RWPE2 (cell line): ENCODE measurements around the gene SPATA2L.

Source experiments
- ATAC-seq: fragments of 200-7000 bp; cut with Tn5 transposase; 3 replicates; pipeline ENCODE4 v1.9.1; 2021; ENCODE audit warnings: low read depth
- DNase-seq: peaks from one replicate; pipeline ENCODE4 v3.0.0-alpha.2; 2020; ENCODE audit warnings: low spot score
- H3K27ac ChIP-seq: fragments of 450-650 bp; 2 replicates; pipeline ENCODE4 v1.5.1; 2017; ENCODE audit warnings: mild to moderate bottlenecking; ENCODE audit not compliant: poor library complexity, severe bottlenecking
- H3K27me3 ChIP-seq: fragments of 250-450 bp; sonication (Bioruptor Pico); 2 replicates; pipeline ENCODE4 v1.5.1; 2021; ENCODE audit warnings: mild to moderate bottlenecking, moderate library complexity; ENCODE audit not compliant: insufficient read depth, poor library complexity, severe bottlenecking
- H3K36me3 ChIP-seq: fragments of 250-450 bp; sonication (Bioruptor Pico); 2 replicates; pipeline ENCODE4 v1.5.1; 2020; ENCODE audit warnings: low read depth, mild to moderate bottlenecking, moderate library complexity
- H3K4me1 ChIP-seq: fragments of 250-450 bp; sonication (Bioruptor Pico); 2 replicates; pipeline ENCODE4 v1.5.1; 2021; ENCODE audit warnings: mild to moderate bottlenecking, moderate library complexity; ENCODE audit not compliant: insufficient read depth, poor library complexity, severe bottlenecking
- H3K4me3 ChIP-seq: fragments of 250-450 bp; sonication (Bioruptor Pico); 2 replicates; pipeline ENCODE4 v1.5.1; 2021; ENCODE audit warnings: mild to moderate bottlenecking, moderate library complexity; ENCODE audit not compliant: severe bottlenecking
- H3K9me3 ChIP-seq: fragments of 250-450 bp; sonication (Bioruptor Pico); 2 replicates; pipeline ENCODE4 v1.5.1; 2021; ENCODE audit warnings: mild to moderate bottlenecking, moderate library complexity; ENCODE audit not compliant: severe bottlenecking
- TF ChIP-seq, protein P1 (sequence below): fragments of 450-650 bp; IDR thresholded peaks from one replicate; pipeline ENCODE4 v1.5.1; 2017; ENCODE audit warnings: mild to moderate bottlenecking, moderate library complexity; ENCODE audit not compliant: poor library complexity, severe bottlenecking

The SPATA2L gene

GRCh38 chr16:89646906-89647305 lies 54.6 kb downstream of the SPATA2L start:
- Histone ChIP-seq H3K36me3 (peaks cover 24% of the 10 kb centered on the region), H3K9me3 (no peaks in the 10 kb centered on the region), H3K4me1 (peaks cover 4% of the 10 kb centered on the region), H3K27me3 (no peaks in the 10 kb centered on the region), H3K4me3 (no peak overlapping the region), H3K27ac (no peak overlapping the region)
- DNase-seq (peak; percentile 93), ATAC-seq (peak; percentile 75)
- TF ChIP-seq, protein P1, sequence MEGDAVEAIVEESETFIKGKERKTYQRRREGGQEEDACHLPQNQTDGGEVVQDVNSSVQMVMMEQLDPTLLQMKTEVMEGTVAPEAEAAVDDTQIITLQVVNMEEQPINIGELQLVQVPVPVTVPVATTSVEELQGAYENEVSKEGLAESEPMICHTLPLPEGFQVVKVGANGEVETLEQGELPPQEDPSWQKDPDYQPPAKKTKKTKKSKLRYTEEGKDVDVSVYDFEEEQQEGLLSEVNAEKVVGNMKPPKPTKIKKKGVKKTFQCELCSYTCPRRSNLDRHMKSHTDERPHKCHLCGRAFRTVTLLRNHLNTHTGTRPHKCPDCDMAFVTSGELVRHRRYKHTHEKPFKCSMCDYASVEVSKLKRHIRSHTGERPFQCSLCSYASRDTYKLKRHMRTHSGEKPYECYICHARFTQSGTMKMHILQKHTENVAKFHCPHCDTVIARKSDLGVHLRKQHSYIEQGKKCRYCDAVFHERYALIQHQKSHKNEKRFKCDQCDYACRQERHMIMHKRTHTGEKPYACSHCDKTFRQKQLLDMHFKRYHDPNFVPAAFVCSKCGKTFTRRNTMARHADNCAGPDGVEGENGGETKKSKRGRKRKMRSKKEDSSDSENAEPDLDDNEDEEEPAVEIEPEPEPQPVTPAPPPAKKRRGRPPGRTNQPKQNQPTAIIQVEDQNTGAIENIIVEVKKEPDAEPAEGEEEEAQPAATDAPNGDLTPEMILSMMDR = no peak
